CD4-positive, alpha-beta memory T cell (primary cell): ENCODE measurements around the gene DUS1L. TPM values are rescaled to one million over a fixed set of nuclear protein-coding genes. Genes with fewer than 3 reads are reported as not detected.

ENCODE experiments used
- CTCF ChIA-PET: fragments of 350-600 bp; sonication (Branson Sonifier 250); formaldehyde crosslinking; loops from one replicate; lab custom pipeline; 2021; ENCODE audit warnings: inconsistent platforms; ENCODE audit not compliant: partially characterized antibody; lab: Charles Lee
- POLR2A ChIA-PET: fragments of 350-600 bp; sonication (Branson Sonifier 250); formaldehyde crosslinking; loops from one replicate; lab custom pipeline; 2021; ENCODE audit not compliant: partially characterized antibody; lab: Charles Lee
- DNase-seq, 5 donors: peaks; one replicate each; pipeline versions ENCODE4 v3.0.0 to v3.0.0-alpha.2; 2020 to 2022; ENCODE audit warnings: mixed read lengths in 1 of 5
- H3K27ac ChIP-seq: one replicate; pipeline ENCODE4 v1.7.0; 2013; ENCODE audit warnings: low read depth, low read length
- H3K27me3 ChIP-seq: 2 replicates; pipeline ENCODE4 v1.7.0; 2013; ENCODE audit warnings: mild to moderate bottlenecking, low read length, moderate library complexity; ENCODE audit not compliant: insufficient read depth
- H3K36me3 ChIP-seq: 2 replicates; pipeline ENCODE4 v1.7.0; 2013; ENCODE audit warnings: mild to moderate bottlenecking, low read length, moderate library complexity; ENCODE audit not compliant: insufficient read depth
- H3K4me1 ChIP-seq: 2 replicates; pipeline ENCODE4 v1.7.0; 2013; ENCODE audit warnings: mild to moderate bottlenecking, low read length, moderate library complexity; ENCODE audit not compliant: insufficient read depth
- H3K4me3 ChIP-seq, 2 donors: one replicate each; pipeline ENCODE4 v1.7.0; 2013; ENCODE audit warnings: low read length in 2 of 2, mild to moderate bottlenecking in 1 of 2
- H3K9me3 ChIP-seq, 2 donors: one replicate each; pipeline ENCODE4 v1.7.0; 2013; ENCODE audit warnings: low read length in 2 of 2, control low read depth in 1 of 2; ENCODE audit not compliant: control insufficient read depth in 1 of 2
- H3K27ac Mint-ChIP-seq, 7 donors: one replicate each; pipeline ENCODE4 v1.8.0; 2020 to 2021; ENCODE audit warnings: mixed read lengths in 7 of 7, mild to moderate bottlenecking in 6 of 7, inconsistent platforms in 3 of 7, moderate library complexity in 3 of 7
- H3K27me3 Mint-ChIP-seq, 2 donors: one replicate each; pipeline ENCODE4 v1.8.0; 2020 to 2021; ENCODE audit warnings: mixed read lengths in 2 of 2
- H3K36me3 Mint-ChIP-seq, 2 donors: one replicate each; pipeline ENCODE4 v1.8.0; 2020 to 2021; ENCODE audit warnings: mixed read lengths in 2 of 2, inconsistent platforms in 1 of 2, mild to moderate bottlenecking in 1 of 2
- H3K4me1 Mint-ChIP-seq, 4 donors: one replicate each; pipeline ENCODE4 v1.8.0; 2020 to 2021; ENCODE audit warnings: mixed read lengths in 4 of 4, mild to moderate bottlenecking in 1 of 4
- H3K4me3 Mint-ChIP-seq, 8 donors: one replicate each; pipeline ENCODE4 v1.8.0; 2020 to 2021; ENCODE audit warnings: mixed read lengths in 8 of 8, mild to moderate bottlenecking in 7 of 8, moderate library complexity in 6 of 8, inconsistent platforms in 3 of 8
- H3K9me3 Mint-ChIP-seq, 8 donors: one replicate each; pipeline ENCODE4 v1.8.0; 2020 to 2021; ENCODE audit warnings: mixed read lengths in 8 of 8, mild to moderate bottlenecking in 5 of 8, inconsistent platforms in 3 of 8, moderate library complexity in 1 of 8
- intact Hi-C: fragments of 100-400 bp; cut with micrococcal nuclease; formaldehyde crosslinking; loops from one replicate; pipeline ENCODE4 v1.15.1; 2023
- polyA plus RNA-seq, 2 donors: library from polyadenylated mRNA; unstranded; fragments of 300-500 nt; fragmentation: Illumina TruSeq; gene quantifications; one replicate each; pipeline ENCODE4 v1.2.3, GENCODE V29; 2021
- total RNA-seq, 2 experiments: library from RNA; stranded (reverse); gene quantifications; one replicate each; pipeline ENCODE4 v1.2.3, GENCODE V29; 2021

Gene DUS1L
- total and polyA plus RNA-seq, 4 experiments from 2014 or later, result 48.1 to 141 (median 139) TPM

- peaks cover 0 to 1% (median 0%) of the 10 kb centered on the region in 8 donors for H3K9me3 Mint-ChIP-seq
- CTCF ChIA-PET, result interaction anchor here (0.9 kb wide), 1 partner anchor 25 kb away, joined by 4 read pairs; the partner anchor contains the start of gene DCXR
- Histone ChIP-seq H3K36me3 (peaks cover 14% of the 10 kb centered on the region), H3K27me3 (no peaks in the 10 kb centered on the region), H3K27ac (no peak overlapping the region), H3K4me1 (peaks cover 28% of the 10 kb centered on the region), H3K9me3 (no peaks in the 10 kb centered on the region), H3K4me3 (no peak overlapping the region)
- H3K27ac Mint-ChIP-seq, result peak overlapping the region in 1 of 7 donors; percentile 54
- POLR2A ChIA-PET, result no interaction called here
- H3K4me3 Mint-ChIP-seq, result no peak overlapping the region
- peaks cover 0 to 23% (median 12%) of the 10 kb centered on the region in 4 donors for H3K4me1 Mint-ChIP-seq
- no peaks in the 10 kb centered on the region for H3K27me3 Mint-ChIP-seq
- intact Hi-C loops, result no loop called here
- peaks cover 0 to 15% of the 10 kb centered on the region in 2 donors for H3K36me3 Mint-ChIP-seq
- DNase-seq, result no peak
Measured at GRCh38 chr17:82062984-82063368, 2.6 kb downstream of the DUS1L start.

- H3K36me3 ChIP-seq, result peaks cover 14% of the 10 kb centered on the region
- no peaks in the 10 kb centered on the region for H3K27me3 Mint-ChIP-seq
- peaks cover 0 to 19% of the 10 kb centered on the region in 2 donors for H3K36me3 Mint-ChIP-seq
- DNase-seq, result no peak
- no peak overlapping the region for H3K4me3 Mint-ChIP-seq
- H3K4me1 Mint-ChIP-seq, result peaks cover 0 to 22% (median 12%) of the 10 kb centered on the region in 4 donors
- peaks cover 28% of the 10 kb centered on the region for H3K4me1 ChIP-seq
- no peaks in the 10 kb centered on the region for H3K9me3 ChIP-seq
- H3K27me3 ChIP-seq, result no peaks in the 10 kb centered on the region
- ChIA-PET POLR2A (no interaction called here), CTCF (no interaction called here)
- intact Hi-C loops, result no loop called here
- H3K9me3 Mint-ChIP-seq, result peaks cover 0 to 2% (median 0%) of the 10 kb centered on the region in 8 donors
- no peak overlapping the region for H3K4me3 ChIP-seq
- no peak overlapping the region for H3K27ac ChIP-seq
- H3K27ac Mint-ChIP-seq, result peak overlapping the region in 4 of 7 donors; percentile 4 to 54 (median 32)
Measured at GRCh38 chr17:82062076-82062983, 3.3 kb downstream of the DUS1L start.

GRCh38 chr17:82061047-82061925, 4.3 kb downstream of the DUS1L start:
- H3K36me3 Mint-ChIP-seq, result peaks cover 0 to 24% of the 10 kb centered on the region in 2 donors
- Histone ChIP-seq H3K36me3 (peaks cover 17% of the 10 kb centered on the region), H3K4me1 (peaks cover 22% of the 10 kb centered on the region), H3K27ac (no peak overlapping the region), H3K4me3 (no peak overlapping the region), H3K9me3 (no peaks in the 10 kb centered on the region), H3K27me3 (no peaks in the 10 kb centered on the region)
- POLR2A ChIA-PET, result interaction anchor here (1.4 to 1.8 kb wide), 2 partner anchors 24 to 25 kb away, joined by 3 to 5 read pairs; partner anchors contain the start of gene DCXR
- H3K27me3 Mint-ChIP-seq, result no peaks in the 10 kb centered on the region
- intact Hi-C loops, result no loop called here
- CTCF ChIA-PET, result no interaction called here
- H3K4me1 Mint-ChIP-seq, result peaks cover 0 to 14% (median 8%) of the 10 kb centered on the region in 4 donors
- H3K4me3 Mint-ChIP-seq, result no peak overlapping the region
- H3K27ac Mint-ChIP-seq, result no peak overlapping the region
- H3K9me3 Mint-ChIP-seq, result peaks cover 0 to 2% (median 0%) of the 10 kb centered on the region in 8 donors
- DNase-seq, result no peak

GRCh38 chr17:82060614-82061013, 5.0 kb downstream of the DUS1L start:
- ChIA-PET POLR2A (interaction anchor here (1.4 to 1.8 kb wide), 2 partner anchors 23 to 24 kb away, joined by 3 to 5 read pairs; partner anchors contain the start of gene DCXR), CTCF (interaction anchor here (1.4 to 1.5 kb wide), 2 partner anchors 23 to 30 kb away, joined by 3 to 5 read pairs; partner anchors contain the start of gene DCXR)
- Mint-ChIP-seq H3K27me3 (no peaks in the 10 kb centered on the region), H3K9me3 (peaks cover 0 to 2% (median 0%) of the 10 kb centered on the region in 8 donors), H3K36me3 (peaks cover 0 to 31% of the 10 kb centered on the region in 2 donors), H3K4me1 (peaks cover 0 to 10% (median 5%) of the 10 kb centered on the region in 4 donors), H3K27ac (no peak overlapping the region), H3K4me3 (no peak overlapping the region)
- Histone ChIP-seq H3K36me3 (peaks cover 23% of the 10 kb centered on the region), H3K27me3 (no peaks in the 10 kb centered on the region), H3K9me3 (no peaks in the 10 kb centered on the region), H3K27ac (no peak overlapping the region), H3K4me1 (peaks cover 18% of the 10 kb centered on the region), H3K4me3 (no peak overlapping the region)
- no peak for DNase-seq
- intact Hi-C loops, result no loop called here

GRCh38 chr17:82060001-82060380, 5.6 kb downstream of the DUS1L start:
- no peak overlapping the region for H3K27ac Mint-ChIP-seq

GRCh38 chr17:82059272-82060000, 6.2 kb downstream of the DUS1L start:
- Mint-ChIP-seq H3K4me1 (peaks cover 0 to 7% (median 2%) of the 10 kb centered on the region in 4 donors), H3K27me3 (no peaks in the 10 kb centered on the region), H3K4me3 (no peak overlapping the region), H3K27ac (no peak overlapping the region), H3K36me3 (peaks cover 0 to 36% of the 10 kb centered on the region in 2 donors), H3K9me3 (peaks cover 0 to 2% (median 0%) of the 10 kb centered on the region in 8 donors)
- DNase-seq, result no peak
- no peaks in the 10 kb centered on the region for H3K27me3 ChIP-seq
- H3K27ac ChIP-seq, result no peak overlapping the region
- peaks cover 33% of the 10 kb centered on the region for H3K36me3 ChIP-seq
- no peaks in the 10 kb centered on the region for H3K9me3 ChIP-seq
- POLR2A ChIA-PET, result interaction anchor here (1.8 kb wide), 1 partner anchor 23 kb away, joined by 5 read pairs; no protein-coding TSS in a partner anchor
- CTCF ChIA-PET, result interaction anchor here (1.4 to 1.5 kb wide), 2 partner anchors 22 to 29 kb away, joined by 3 to 5 read pairs; partner anchors contain the start of gene DCXR
- intact Hi-C loops, result no loop called here
- H3K4me3 ChIP-seq, result no peak overlapping the region
- peaks cover 10% of the 10 kb centered on the region for H3K4me1 ChIP-seq

More at GRCh38 chr17:82060001-82060380, 5.6 kb downstream of the DUS1L start:
- CTCF ChIA-PET, result interaction anchor here (1.4 to 1.5 kb wide), 2 partner anchors 22 to 29 kb away, joined by 3 to 5 read pairs; partner anchors contain the start of gene DCXR
- Histone ChIP-seq H3K4me3 (no peak overlapping the region), H3K27ac (no peak overlapping the region), H3K9me3 (no peaks in the 10 kb centered on the region), H3K4me1 (peaks cover 16% of the 10 kb centered on the region), H3K36me3 (peaks cover 27% of the 10 kb centered on the region), H3K27me3 (no peaks in the 10 kb centered on the region)
- peak overlapping the region in 1 of 8 donors; percentile 64 for H3K4me3 Mint-ChIP-seq
- POLR2A ChIA-PET, result interaction anchor here (1.4 to 1.8 kb wide), 2 partner anchors 23 to 24 kb away, joined by 3 to 5 read pairs; partner anchors contain the start of gene DCXR
- intact Hi-C loops, result no loop called here
- no peaks in the 10 kb centered on the region for H3K27me3 Mint-ChIP-seq
- peaks cover 0 to 35% of the 10 kb centered on the region in 2 donors for H3K36me3 Mint-ChIP-seq
- peaks cover 0 to 2% (median 0%) of the 10 kb centered on the region in 8 donors for H3K9me3 Mint-ChIP-seq
- peaks cover 0 to 10% (median 5%) of the 10 kb centered on the region in 4 donors for H3K4me1 Mint-ChIP-seq
- peak in 1 of 5 donors; percentile 21 for DNase-seq
